NCI-H1417 treated with DMSO at 0.1 percent for 48 hours (cell line): ENCODE measurements around the gene ACTG2.
"Not testable (repeated sequence)": the region's sequence is repeated elsewhere in the genome, so short reads cannot be mapped to it uniquely, and the experiment has no call there.

ENCODE experiments used
- DNase-seq: peaks from one replicate; lab custom pipeline; 2025; lab: John Stamatoyannopoulos, UW

Gene ACTG2

GRCh38 chr2:73937103-73937885 is 44.5 kb downstream of the ACTG2 start:
- DNase-seq, result no peak

DNA sequence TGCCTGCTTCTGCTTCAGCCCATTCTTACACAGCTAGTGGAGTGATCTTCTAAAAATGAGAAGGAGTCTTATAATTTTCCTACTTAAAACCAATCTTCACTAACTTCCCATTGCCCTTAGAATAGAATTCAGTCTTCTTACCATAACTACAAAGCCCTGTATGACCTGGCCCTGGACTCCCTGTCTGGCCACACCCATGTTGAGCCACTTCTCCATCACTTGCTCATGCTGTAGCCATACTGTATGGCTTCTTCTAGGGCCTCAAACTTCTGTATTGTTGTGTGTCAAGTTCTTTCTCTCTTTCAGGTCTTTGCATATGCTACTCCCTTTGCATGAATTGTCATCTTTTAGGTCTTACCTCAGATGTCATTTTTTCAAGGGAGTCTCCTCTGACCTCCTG is 45.1 kb downstream of the ACTG2 start:
- DNase-seq, result no peak

- DNase-seq, result no peak
Measured at GRCh38 chr2:73938718-73939352, 46.0 kb downstream of the ACTG2 start.

GRCh38 chr2:73939419-73939818 is 46.6 kb downstream of the ACTG2 start:
- no peak for DNase-seq

DNA sequence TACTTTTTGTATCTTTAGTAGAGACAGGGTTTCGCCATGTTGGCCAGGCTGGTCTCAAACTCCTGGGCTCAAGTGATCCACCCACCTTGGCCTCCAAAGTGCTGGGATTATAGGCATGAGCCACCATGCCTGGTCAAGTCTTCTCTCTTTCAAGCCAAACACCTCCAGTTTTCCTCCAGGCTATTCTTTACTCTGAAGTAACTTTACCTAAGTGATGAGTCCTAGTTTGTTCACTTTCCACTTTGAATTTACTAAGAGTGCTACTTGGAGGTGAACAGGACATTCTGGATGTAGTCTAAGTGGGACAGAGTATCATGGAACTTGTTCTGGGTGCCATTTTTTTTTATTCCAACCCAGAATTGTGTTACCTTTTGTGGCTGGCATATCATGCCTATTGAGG is 47.3 kb downstream of the ACTG2 start:
- not testable (repeated sequence) for DNase-seq

DNA sequence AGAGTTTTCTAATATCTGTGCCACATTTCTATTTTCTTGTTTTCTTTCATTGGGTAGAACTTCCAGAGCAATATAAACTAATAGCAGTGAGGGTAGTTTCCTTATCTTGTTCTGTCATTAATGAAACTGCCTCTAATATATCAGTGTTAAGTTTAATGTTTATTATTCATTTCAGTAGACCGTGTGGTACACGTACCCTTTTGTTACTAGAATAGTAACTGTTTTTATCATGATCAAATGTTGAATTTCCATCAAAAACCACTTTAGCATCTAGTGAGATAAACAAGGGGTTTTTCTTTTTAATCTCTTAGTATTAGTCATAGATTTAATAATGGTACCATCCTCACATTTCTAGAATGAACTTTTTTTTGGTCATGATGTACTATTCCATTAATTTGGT is 49.9 kb downstream of the ACTG2 start:
- DNase-seq, result no peak

DNA sequence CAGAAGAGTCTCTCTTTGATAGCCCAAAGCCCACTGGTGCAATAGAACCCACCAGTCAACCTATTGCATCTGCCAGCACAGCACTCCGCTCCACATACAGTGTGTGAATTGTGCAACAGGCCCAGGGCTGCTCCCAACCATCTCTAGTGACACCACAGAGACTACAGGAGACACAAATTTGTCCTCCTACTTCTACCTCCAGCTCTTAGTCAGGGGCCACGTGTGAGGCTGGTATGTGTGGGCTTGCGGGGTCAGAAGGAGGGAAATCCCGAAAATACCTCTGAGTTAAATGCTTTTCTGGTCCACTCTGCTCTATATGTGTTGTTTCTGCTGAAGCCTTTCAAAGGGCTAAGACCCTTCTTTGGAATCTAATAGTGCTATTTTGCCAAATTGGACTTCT is 51.9 kb downstream of the ACTG2 start:
- no peak for DNase-seq

DNA sequence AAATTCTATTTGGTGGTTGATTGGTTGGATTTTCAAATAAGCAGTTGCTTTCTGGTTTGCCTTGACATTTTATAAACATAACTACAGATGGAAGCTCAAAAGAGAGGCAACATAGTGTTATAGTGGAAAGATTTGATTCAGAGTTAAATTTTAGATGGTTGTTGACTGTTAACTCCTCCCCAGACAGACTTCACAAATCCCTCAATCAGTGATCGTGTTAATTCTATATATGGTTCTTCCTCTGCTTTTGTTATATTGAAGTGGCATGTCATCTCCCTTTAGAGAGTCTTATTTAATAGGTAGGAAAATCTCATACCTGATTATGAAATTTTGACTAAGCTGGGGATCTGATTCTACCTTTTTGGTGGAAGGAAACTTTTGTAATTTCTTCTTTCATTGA is 53.4 kb downstream of the ACTG2 start:
- DNase-seq, result no peak

DNA sequence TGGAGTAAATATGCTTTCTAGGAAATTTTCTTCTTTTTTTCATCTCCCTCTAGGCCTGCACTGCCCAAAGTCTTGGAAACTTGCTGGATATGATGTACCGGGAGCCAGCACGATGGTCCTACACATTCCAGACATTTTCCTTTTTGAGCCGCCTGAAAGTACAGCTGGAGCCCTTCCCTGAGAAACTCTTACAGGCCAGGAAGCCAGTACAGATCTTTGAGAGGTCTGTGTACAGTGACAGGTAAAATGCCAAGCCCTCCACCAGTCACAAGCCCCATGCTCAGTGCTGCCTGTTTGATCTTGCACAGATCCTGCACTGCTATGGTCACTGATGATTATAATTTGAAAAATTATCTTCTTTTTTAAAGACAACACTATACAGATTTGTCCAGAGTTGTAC is 53.9 kb downstream of the ACTG2 start:
- no peak for DNase-seq

GRCh38 chr2:73947412-73948018 is 54.7 kb downstream of the ACTG2 start:
- no peak for DNase-seq

- no peak for DNase-seq
Measured at GRCh38 chr2:73949802-73950201, 57.0 kb downstream of the ACTG2 start.

GRCh38 chr2:73952499-73953446 is 60.0 kb downstream of the ACTG2 start:
- no peak for DNase-seq

DNA sequence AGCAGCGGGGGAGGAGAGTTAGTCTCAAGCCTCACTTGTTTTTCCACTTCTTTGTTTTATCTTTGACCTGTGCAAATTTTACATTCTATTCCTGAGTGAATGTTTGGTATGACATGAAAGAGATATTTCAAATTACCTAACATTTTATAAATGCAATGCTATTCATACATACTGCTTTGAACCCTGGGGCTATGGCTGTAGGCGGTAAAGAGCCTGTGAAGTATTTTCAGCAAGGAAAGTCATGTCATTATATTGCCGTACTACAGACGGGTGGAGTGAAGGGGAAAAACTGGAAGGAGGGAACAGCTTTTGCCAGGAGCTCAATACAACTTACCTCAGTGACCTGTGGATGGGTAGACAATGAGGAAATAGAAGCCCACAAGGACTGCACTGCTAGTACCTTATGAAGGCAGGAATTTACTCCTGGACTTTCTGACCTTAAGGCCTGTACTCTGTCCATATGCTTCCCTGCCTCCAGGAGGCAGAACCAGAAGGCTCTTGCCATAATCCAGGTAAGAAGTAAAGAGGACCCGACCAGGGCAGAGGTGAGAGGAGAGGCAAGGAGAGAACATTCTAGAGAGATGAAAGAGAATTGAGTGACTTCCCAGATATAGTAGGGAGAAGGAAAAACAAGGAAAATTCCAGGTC is 63.5 kb downstream of the ACTG2 start:
- DNase-seq, result no peak

DNA sequence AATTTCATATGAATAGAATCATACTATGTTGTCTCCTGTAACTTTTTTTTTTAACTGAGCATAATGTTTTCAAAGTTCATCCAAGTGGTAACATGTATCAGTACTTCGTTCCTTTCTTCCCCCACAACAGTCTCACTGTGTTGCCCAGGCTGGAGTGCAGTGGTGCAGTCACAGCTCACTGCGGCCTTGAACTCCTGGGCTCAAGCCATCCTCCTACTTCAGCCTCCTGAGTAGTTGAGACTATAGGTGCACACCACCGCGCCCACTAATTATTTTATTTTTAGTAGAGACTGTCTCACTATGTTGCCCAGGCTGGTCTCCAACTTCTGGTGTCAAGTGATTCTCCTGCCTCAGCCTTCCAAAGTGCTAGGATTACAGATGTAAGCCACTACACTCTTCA is 68.5 kb downstream of the ACTG2 start:
- DNase-seq, result no peak

- DNase-seq, result no peak
Measured at GRCh38 chr2:73961823-73962615, 69.2 kb downstream of the ACTG2 start.

DNA sequence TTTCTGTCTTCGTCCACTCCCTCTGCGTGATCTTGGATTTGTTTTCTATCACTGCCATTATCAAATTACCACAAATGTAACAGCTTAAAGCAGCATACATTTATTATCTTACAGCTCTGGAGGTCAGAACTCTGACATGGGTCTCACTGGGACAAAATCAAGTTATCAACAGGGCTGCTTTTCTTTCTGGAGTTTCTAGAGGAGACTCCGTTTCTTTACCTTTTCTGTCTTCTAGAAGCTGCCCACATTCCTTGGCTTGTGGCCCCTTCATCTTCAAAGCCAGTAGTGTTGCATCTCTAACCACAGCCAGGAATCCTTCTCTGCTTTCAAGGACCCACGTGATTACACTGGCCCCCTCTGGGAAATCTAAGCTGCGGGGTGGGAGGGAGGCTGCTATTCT is 70.0 kb downstream of the ACTG2 start:
- no peak for DNase-seq

DNA sequence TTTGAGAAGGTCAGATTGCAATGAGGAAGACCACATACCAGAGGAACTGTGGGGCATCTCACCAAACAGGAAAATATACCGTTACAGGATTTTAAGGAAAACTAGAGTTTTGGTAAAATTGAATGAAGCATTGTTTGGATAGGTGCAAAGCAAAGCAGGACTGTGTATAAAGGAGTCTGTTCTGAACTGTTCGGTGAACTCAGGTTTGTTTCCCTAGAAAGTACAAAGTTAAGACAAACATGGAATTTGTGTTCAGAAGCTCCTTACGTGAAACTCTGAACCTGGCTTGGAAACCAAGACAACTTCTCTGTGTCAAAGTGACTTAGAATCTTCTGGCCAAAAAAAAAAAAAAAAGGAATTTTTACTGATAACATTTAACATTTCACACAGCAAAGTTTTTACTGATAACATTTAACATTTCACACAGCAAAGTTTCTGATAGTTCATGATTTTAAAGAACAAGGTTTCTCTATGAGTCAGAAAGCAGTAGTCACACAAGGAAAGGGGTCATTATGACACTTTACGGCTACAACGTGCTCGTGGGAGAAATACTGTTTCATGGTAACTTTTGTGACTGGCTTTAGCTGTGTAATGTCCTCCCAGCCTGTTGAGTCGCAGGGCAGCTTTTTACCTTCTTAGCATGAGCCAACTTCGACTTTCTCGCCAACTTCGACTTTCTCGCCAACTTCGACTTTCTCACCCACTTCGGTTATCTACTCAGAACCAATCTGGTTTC is 70.7 kb downstream of the ACTG2 start:
- DNase-seq, result no peak

- no peak for DNase-seq
Measured at GRCh38 chr2:73964223-73964622, 71.4 kb downstream of the ACTG2 start.

GRCh38 chr2:73965053-73965452 is 72.2 kb downstream of the ACTG2 start:
- no peak for DNase-seq

DNA sequence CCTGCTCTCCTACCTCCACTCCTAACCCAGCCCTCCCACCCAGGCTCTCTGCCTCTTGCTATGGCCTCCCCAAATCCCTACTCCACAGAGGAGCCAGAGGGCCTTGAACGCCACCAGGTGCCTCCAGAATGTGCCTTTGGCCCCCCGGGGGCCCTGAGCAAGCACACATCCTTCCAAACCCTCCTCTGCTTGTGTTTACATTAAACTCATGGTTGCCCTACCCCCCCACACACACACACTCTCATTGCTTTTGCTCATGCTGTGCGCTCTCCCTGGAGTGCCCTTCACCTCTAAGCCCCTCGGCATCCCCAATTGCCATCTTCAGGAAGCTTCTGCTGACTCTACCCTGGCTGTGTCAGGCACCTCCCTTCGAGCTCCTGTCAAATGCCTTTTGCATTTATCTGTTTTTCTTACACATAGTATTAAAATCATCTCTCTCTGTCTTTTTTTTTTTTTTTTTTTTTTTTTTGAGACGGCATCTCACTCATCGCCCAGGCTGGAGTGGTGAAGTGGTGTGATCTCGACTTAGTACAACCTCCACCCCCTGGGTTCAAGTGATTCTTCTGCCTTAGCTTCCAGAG is 75.6 kb downstream of the ACTG2 start:
- no peak for DNase-seq
